HG03520 (cell line): ENCODE data around the gene MVB12B.

Experiments used
- ATAC-seq: cut with Tn5 transposase; IDR thresholded peaks from one replicate; pipeline ENCODE4 v1.9.1; 2021; ENCODE audit warnings: mild to moderate bottlenecking, moderate library complexity; ENCODE audit not compliant: unreplicated experiment

MVB12B gene

DNA sequence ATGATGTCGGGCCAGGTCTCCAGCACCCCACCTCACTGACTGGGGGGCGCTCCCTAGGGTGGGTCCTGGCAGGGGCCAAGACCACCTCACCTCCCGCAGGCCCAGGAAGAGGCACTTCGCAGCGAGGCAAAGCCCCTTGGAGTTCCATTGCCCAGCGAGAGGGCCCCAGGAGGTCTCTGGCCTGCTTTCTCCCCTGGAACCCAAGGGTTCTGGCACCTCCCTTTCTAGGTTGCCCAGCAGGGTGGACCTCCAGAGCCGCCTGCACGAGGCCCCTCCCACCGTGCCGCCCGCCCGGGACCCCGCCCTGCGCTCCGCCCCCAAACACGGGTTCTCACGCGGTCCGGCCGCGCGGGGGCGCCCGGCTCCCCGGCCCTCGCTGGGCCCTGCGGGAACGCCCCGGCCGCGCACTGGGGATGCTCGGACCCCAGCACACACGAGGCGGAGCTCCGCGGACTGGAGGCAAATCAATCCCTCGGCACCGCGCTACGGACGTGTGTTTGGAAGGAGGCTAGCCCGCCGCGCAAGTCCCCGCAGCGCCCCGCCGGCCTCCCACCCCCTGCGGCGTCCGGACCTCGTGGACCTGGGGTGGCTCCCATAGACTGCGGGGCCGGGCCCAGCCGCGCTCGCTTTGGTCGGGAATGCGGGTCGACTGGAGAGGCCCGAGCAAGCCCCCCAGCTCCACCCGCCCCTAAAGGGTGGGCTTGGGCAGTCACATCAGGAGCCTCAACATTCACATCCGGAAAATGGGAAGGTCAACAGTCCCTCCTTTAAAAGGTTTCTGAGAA, 187.6 kb downstream of the MVB12B start:
- no peak for ATAC-seq

DNA sequence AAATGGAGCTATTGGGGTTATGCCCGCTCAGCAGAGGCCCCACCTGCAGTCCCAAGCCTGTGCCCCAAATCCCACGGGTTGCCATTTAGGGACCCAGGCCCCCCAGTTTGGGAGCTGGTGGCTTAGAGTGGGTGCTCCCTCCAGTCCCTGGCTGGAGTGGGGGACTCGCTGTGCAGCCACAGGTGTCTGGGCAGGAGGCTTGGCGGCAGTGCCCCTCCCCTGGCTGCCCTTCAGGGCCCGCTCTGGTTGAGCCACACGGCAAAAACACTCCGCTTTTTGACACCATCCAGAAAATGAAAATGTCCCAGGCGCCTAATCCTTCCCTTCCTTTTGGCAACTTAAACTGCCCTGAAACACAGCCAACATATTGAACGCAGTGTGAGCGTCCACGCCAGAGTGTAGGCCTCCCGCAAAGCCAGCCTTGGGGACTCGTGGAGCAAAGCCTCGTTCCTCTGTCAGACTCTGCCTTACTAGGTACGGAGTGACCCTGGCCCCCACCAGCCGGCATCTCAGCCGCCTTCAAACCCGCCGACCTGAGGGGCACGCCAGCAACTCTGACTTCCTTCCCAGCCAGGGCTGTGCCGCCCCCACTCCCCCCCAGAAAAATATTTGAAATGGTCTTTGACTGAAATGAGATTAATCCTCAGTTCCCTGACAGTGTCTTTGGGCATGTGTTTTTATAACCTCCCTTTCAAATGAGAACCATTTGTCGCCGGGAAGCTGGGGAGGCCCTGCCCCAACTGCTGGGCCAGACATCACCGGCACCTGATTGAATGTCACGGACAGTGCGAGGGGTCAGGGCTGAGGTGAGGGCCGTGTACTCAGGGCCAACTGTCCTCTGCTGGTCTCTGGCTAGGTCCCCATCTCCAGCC, 188.6 kb downstream of the MVB12B start:
- no peak for ATAC-seq

DNA sequence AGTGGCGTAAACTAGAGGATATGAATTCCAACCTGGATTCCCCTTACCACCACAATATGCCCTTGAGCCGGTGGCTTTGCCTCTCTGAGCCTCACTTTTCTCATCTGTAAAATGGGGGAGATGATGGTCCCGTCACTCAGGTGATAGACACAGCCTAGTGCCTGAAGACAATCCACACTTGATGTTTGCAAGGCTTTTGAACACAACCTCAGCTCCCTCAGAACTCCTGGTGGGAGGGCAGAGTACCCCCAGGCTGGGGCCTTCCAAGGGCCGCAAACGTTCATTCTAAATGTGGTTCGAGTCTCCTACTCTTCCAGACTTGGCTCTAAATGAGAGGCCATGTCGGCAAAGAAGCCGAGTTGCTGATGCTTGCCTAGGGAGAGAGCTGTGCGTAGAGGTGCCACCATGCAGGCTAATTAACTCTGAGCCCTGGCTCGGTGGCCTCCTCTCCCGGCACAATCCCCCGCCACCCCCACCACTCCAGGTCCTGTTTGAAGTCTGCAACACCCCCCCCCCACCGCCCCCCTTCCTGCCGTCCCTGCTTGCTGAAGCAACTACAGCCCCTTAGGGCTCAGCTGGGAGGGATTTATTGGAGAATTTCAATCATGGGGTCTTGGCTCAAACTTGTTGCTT, 189.4 kb downstream of the MVB12B start:
- ATAC-seq = no peak

DNA sequence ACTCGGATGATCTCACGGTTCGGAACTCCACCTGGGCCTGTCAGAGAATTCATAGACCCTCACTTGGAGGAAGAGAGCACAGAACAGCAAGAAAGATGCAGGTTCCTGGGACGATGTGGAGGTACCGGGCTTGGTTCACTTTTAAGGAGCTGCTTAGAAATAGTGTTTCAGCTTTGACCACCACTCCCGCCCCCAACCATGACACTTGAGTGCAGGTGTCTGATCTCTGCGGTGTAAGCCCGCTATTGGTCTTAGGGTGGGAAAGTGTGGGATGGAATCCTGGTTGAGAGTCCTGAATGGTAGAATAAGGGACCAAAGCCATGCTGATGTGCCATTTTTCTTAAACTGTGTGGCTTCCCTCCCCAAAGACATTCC, 189.9 kb downstream of the MVB12B start:
- ATAC-seq = no peak

DNA sequence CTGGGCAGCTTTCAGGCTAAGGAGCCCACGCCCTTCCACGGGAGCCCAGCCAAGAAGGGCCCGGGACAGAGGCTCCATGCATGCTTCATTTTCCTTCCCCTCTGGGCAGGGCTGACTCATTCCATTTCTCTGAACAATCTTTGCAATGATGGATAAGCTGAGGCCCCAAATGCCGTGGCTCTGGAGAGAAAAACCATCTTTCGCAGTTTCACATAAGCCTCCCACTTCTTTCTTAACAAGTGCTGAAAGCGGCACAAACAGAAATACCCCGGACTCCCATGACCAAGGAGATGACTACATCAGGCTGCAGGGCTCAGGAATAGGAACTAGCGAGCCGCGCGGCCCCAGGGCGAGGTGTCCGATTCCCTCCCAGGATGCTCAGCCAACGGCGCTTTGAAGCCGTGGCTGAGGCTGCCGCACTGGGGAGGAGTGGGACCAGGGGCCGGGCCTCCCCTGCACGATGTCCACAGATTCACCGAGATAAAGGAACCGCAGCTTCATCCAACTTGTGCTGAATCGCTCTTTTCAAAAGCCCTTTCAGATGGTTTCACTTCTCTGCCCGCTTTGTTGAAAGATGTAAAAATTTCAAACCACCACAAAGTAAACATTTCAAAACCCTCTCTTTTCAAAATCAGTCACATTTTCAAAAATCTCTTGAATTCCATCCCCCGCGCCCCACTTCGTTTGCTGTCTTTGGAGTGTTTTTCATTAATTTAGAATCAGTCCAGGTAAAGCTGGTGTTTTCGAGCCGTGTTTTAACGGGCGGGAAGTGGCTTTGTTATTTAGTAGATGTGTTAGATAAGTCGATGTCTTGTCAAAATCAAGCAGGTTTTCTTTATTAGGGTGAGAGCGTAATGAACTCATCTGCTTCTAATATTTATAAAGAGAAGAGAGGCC, 190.6 kb downstream of the MVB12B start:
- no peak for ATAC-seq

DNA sequence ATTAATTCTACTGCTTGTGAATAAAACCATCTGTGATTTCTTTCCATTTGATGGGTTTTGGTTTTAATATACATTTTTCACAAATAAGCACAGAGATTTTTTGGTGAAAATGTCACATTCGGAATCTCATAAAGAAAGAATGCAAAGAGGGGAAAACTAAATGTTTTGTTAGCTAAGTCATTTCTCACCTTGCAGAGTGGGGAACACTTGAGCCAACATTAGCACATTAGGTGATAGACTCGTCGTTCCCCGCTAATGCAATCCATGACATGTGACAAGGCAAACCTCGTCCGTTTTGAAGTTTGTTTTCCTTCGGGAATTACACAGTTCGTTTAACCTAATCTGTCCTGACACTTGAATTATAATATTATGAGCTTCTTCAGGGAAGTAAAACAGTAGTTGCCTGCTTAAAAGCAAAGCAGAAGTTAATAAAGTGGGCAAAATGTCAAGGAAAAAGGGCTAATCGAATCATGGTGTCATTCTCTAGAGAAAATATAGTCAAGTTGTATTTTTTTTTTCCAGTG, 191.3 kb downstream of the MVB12B start:
- ATAC-seq = no peak

DNA sequence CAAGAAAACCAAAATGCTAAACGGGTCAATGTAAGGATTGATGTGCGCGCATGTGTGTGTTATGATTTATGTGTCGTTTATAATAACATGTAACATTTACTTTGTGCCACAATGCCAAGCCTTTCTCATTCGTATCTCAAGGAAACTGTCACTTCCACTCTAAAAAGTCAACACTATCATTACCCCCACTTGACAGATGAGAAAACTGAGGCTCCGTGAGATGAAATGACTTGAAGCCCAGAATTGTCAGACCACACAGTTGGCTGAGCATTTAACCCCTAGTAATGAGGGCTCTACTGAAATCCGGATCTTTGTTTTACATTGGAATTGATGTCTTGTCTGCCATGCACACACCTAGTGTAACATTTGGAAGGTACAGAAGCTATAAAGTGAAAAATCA, 192.1 kb downstream of the MVB12B start:
- no peak for ATAC-seq

DNA sequence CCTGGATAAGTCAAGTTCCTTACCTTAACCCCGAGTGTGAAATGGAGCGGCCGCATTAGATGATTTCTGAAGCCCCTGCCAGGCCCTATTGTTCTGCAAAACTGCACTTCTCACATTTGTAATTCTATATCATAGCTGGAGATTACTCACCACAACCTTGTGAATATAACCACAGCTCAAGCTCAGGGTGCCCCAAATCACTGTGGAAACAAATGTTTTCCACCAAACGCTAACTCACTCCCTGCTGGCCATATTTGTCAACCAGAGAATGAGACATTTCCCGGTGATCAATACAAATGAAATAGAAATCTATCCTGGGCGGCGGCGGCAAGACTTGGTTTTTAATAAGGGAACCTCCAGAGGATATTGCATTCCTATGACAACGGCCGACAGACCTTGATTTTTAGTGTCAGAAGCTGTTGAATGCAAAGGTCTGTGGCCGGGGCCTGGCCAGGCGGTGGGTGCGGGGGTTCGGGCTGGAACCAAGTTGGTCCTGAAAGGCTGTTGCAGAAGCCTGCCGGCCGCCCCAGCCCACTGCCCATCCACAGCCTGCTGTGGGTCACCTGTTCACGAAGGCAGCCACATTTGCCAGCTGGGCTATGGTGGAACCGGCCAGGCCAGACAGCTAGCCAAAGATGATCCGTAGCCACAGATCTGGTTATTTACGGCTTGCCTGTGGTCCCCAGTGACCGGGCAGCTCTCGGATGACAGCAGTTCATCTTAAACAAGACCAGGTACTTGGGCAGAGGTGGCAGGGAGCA, 193.2 kb downstream of the MVB12B start:
- no peak for ATAC-seq

DNA sequence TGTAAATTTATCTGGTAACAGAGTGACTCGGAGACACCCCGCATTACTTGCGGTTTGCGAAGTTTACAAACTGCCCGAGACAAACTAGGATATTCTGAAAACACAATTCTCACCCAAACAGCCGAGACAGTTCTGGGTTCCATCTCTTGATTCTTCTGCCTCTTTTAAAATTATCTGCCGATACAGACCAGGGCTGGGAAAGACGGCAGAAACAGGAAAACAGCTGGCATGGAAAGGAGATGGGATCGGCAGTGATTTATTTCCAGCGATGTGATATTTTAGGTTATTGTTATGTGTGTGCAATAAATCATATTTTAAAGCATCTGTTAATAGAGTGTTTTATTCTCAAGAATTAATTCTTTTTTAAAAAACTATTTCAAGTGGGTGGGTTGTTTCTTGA, 193.8 kb downstream of the MVB12B start:
- no peak for ATAC-seq

DNA sequence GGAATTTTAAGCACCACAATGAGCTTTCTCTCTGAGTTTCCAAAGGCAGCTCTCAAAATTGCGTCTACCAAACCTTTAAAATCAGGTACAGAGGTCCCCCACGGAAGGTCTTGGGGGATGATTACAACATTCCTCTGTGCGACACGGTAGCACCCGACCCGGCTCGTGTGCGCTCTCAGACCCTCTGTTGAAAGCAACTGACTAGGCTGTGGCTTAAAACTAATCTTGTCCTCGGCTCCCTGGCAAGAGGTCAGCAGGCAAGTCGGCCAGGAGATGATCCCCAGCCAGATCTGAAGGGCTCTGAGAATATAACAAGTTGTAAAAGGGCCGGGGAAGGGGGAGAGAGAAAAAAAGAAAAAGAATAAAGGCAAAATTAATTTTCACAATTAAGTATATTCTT, 194.5 kb downstream of the MVB12B start:
- ATAC-seq = no peak

DNA sequence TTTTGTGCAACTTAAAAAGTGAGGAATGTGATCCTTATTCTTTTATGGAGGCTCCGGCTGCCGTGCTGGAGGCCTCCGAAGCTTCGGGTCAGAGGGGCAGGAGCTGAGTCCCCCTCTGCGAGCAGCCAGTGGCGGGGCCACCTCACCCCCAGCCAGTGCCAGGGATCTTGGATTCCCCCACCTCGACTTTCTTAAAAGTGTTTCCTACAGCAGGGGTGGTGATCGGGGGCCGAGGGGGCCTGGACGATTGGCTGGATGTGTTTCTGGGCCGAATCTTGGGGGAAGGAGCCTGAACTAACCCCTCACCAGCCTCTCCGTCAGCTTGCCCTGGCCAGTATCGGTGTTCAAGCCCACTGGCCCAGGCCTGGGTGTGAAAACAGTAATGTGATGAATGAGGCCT, 194.9 kb downstream of the MVB12B start:
- ATAC-seq = no peak

DNA sequence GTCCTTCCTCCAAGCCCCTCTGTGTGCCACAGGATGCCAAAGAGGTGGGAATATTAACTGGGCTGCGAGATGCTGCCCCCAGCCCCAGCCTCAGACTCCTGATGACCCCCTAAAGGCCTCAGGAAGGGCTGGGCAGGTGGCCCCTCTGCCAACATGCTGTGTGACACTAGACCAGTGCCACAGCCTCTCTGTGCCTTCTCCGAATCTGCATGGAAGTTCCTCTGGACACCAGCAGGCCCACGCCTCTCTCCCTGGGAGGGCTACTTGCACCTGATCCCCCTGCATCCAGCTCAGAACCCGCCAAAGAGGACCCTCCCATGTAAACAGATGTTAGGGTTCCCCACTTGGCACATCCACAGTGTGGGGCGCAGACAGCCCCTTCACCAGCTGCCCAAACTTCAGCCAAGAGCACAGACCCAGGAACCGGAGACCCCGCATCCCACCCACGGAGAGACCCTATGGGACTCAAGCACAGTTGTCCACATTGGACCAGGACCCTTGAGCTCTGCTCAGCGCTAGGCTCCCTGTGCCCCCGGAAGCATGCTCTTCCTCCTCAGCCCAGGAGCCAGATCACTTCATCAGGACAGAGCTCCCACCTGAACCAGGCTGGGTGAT, 195.5 kb downstream of the MVB12B start:
- no peak for ATAC-seq

DNA sequence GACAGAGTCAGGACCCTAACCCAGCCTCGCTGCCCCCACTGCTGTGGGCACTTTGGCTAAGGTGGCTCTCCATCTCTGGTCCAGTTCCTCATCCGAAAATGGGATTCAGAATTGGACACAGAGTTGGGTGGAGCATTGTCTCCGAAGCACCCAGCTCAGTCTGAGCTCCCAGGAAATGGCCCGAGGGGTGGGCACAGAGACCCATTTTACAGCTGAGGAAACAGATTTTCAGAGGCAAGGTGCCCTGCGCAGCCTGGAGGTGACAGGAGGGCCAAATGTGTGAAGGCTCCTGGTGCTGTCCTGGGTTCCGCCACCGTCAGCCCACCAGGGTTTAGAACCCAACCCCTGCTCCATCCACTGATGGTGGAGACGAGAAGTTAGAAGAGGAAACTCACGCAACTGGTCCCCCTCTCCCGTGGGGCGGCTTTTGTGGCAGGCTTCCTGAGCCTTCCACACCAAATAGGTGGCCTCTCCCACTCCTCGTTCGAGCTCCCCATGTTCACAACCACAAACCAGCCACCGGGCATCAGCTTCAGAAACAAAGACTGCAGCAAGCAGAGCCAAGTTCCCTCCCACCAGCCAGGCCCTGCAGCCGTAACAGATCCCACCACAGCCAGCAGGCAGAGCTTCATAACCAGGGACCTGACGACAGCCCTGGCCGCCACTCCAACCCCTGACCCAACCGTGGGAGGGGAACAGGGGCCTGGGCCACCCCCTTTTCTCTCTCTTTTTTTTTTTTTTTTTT, 196.2 kb downstream of the MVB12B start:
- ATAC-seq = no peak

DNA sequence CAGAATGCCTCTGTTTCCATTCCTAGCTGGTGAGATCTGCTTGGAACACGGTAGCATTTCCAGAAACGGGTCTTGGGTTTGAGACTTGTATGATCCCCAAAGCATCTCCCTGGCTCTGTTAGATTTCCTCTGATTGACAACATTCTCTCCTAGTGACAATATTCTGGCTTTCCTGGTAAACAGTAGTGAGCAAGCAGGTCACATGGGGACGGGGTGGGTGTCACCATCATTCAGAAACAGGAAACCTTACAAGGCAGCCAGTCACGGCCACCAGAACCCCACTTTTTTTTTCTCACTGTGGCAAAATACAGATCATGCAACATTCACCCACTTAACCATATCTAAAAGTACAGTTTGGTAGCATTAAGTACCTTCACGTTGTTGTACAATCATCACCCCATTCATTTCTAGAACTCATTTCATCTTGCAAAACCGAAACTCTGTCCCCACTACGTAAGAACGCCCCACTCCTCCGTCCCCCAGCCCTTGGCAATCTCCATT, 197.0 kb downstream of the MVB12B start:
- no peak for ATAC-seq

DNA sequence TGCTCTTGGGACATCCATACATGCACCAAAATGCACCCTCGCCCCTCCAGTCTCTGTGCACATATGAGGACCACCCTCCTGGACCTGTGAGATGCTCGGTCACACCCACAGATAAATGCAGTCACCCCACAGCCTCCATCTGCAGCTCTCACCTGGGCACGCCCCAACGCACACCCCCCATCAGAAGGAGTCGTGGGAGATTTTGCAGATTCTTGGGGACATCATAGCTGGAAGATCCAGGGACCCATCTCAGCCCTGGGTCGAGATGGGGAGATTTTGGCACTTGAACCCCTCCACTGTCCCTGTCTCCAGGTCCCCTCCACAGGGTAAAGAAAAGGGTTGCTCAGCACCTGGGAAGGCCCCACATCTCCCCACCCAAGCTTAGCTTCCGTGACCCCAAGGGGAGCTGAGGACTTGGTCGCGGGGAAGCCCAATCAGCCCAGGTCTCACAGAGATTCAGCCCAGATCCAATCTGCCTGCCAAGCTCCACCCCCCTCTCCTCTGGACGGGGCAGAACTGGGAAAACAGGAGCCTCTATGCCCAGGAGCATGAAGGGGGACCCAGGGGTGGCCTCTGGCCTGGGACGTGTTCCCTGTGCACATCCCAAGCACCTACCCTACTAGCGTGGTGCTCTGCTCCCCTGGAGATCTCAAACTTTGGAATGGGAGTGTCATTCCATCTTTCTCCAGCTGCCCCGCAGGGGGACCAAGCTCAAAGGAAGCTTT, 197.9 kb downstream of the MVB12B start:
- no peak for ATAC-seq

DNA sequence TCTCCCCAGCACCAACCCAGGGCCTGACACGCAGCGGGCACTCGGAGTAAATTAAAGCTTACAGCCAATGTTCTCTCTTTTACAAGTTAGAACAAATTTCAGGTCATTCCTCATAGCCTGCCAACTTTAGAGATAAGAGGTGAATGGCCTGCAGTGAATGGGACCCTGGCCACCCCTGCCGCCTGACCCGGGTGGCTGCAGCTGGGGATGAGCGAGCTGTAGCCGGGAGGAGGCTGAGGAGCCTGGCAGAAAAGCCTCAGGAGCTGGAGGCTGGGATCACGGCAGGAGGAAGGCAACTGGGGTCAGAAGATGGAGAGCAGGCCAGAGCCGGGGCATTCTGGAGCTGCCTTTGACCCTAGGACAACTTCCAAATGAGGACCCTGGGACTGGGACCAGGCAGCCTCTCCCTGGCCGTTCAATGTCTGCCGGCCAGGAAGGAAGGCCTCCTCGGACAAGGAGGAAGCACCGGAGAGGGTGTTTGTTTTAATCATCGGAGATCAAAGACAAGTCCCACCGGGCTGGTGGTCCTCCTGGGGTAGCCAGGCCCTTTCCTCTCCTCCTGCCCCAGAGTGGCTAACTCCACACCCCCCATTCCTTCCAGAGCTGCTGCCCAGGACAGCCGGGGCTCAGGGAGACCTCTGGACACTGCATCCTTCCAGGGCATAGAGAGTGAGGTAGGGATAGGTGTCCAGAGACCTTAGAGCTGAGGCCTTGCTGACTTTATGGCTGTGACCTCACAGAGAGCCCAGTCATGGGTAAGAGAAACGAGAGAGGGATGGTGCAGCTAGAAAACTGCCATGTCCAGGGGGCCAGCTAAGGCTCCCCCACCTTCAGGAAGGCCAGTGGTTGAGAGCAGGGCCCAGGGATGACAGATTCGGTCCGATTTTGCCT, 199.8 kb downstream of the MVB12B start:
- no peak for ATAC-seq
